Naive thymus-derived CD4-positive, alpha-beta T cell (primary cell): ENCODE data around the gene TMEFF1. TPM values are rescaled to one million over a fixed set of nuclear protein-coding genes. Genes with fewer than 3 reads are reported as not detected.

Experiments
- ATAC-seq: fragments of 150-1000 bp; cut with Tn5 transposase; 2 replicates; pipeline ENCODE4 v1.10.0; 2021; ENCODE audit warnings: mild to moderate bottlenecking, moderate library complexity
- CTCF ChIA-PET: fragments of 350-600 bp; sonication (Branson Sonifier 250); formaldehyde crosslinking; loops from one replicate; lab custom pipeline; 2021; ENCODE audit warnings: antibody characterized with exemption; lab: Charles Lee
- POLR2A ChIA-PET: fragments of 350-600 bp; sonication (Branson Sonifier 250); formaldehyde crosslinking; loops from one replicate; lab custom pipeline; 2021; ENCODE audit warnings: antibody characterized with exemption, inconsistent platforms; lab: Charles Lee
- DNase-seq, 9 donors: peaks; one replicate each; pipeline versions ENCODE4 v3.0.0 to v3.0.0-alpha.2; 2020 to 2022; ENCODE audit warnings: mixed read lengths in 1 of 9
- H3K27ac ChIP-seq: one replicate; pipeline ENCODE4 v1.7.0; 2013; ENCODE audit warnings: mild to moderate bottlenecking, low read depth, low read length, moderate library complexity
- H3K27me3 ChIP-seq, 2 donors: one replicate each; pipeline ENCODE4 v1.7.0; 2013; ENCODE audit warnings: low read length in 2 of 2, mild to moderate bottlenecking in 2 of 2, moderate library complexity in 2 of 2; ENCODE audit not compliant: control insufficient read depth in 2 of 2, insufficient read depth in 2 of 2
- H3K36me3 ChIP-seq, 3 experiments: 1 replicate in 2 of 3; 2 replicates in 1 of 3; pipeline ENCODE4 v1.7.0; 2013; ENCODE audit warnings: low read length in 3 of 3, mild to moderate bottlenecking in 3 of 3, moderate library complexity in 1 of 3; ENCODE audit not compliant: insufficient read depth in 3 of 3, control insufficient read depth in 2 of 3
- H3K4me1 ChIP-seq, 2 donors: one replicate each; pipeline ENCODE4 v1.7.0; 2013; ENCODE audit warnings: low read length in 2 of 2, mild to moderate bottlenecking in 2 of 2, moderate library complexity in 1 of 2; ENCODE audit not compliant: control insufficient read depth in 2 of 2, insufficient read depth in 2 of 2
- H3K4me3 ChIP-seq: 2 replicates; pipeline ENCODE4 v1.7.0; 2013; ENCODE audit warnings: mild to moderate bottlenecking, low read length
- H3K9me3 ChIP-seq, 3 experiments: 1 replicate in 2 of 3; 2 replicates in 1 of 3; pipeline ENCODE4 v1.7.0; 2013; ENCODE audit warnings: low read length in 3 of 3; ENCODE audit not compliant: control insufficient read depth in 2 of 3
- H3K27ac Mint-ChIP-seq, 9 donors: one replicate each; pipeline ENCODE4 v1.8.0; 2020 to 2022; ENCODE audit warnings: mixed read lengths in 9 of 9, mild to moderate bottlenecking in 8 of 9, moderate library complexity in 5 of 9, inconsistent platforms in 2 of 9
- H3K27me3 Mint-ChIP-seq, 5 donors: one replicate each; pipeline ENCODE4 v1.8.0; 2021 to 2022; ENCODE audit warnings: mixed read lengths in 5 of 5, mild to moderate bottlenecking in 1 of 5
- H3K36me3 Mint-ChIP-seq, 5 donors: one replicate each; pipeline ENCODE4 v1.8.0; 2020 to 2022; ENCODE audit warnings: mixed read lengths in 5 of 5, mild to moderate bottlenecking in 3 of 5, inconsistent platforms in 1 of 5
- H3K4me1 Mint-ChIP-seq, 7 donors: one replicate each; pipeline ENCODE4 v1.8.0; 2020 to 2022; ENCODE audit warnings: mixed read lengths in 7 of 7, mild to moderate bottlenecking in 3 of 7, inconsistent platforms in 1 of 7
- H3K4me3 Mint-ChIP-seq, 10 donors: one replicate each; pipeline ENCODE4 v1.8.0; 2020 to 2022; ENCODE audit warnings: mild to moderate bottlenecking in 10 of 10, mixed read lengths in 10 of 10, moderate library complexity in 6 of 10, inconsistent platforms in 2 of 10
- H3K9me3 Mint-ChIP-seq, 11 donors: one replicate each; pipeline ENCODE4 v1.8.0; 2020 to 2022; ENCODE audit warnings: mixed read lengths in 11 of 11, mild to moderate bottlenecking in 4 of 11, inconsistent platforms in 1 of 11, moderate library complexity in 1 of 11
- intact Hi-C, 2 donors: fragments of 100-400 bp; cut with micrococcal nuclease; formaldehyde crosslinking; loops; one replicate each; pipeline ENCODE4 v1.15.1; 2023
- polyA plus RNA-seq, 2 donors: library from polyadenylated mRNA; unstranded; fragments of 300-500 nt; fragmentation: Illumina TruSeq; gene quantifications; one replicate each; pipeline ENCODE4 v1.2.3, GENCODE V29; 2021
- total RNA-seq, 6 experiments: library from RNA in 5 of 6; stranded (reverse) in 5 of 6; gene quantifications; 1 replicate in 5 of 6; 2 replicates in 1 of 6; pipeline ENCODE4 v1.2.3 and lab custom pipeline; 2021 to 2026

The TMEFF1 gene
- total and polyA plus RNA-seq, 7 experiments from 2014 or later, result 0.27 to 0.56 TPM; not detected in 5

GRCh38 chr9:100581661-100582060, 108.7 kb downstream of the TMEFF1 start:
- H3K27ac Mint-ChIP-seq, result no peak overlapping the region
- CTCF ChIA-PET, result no interaction called here
- H3K27me3 ChIP-seq, result no peaks in the 10 kb centered on the region
- no peaks in the 10 kb centered on the region for H3K4me1 Mint-ChIP-seq
- H3K27me3 Mint-ChIP-seq, result peaks cover 0 to 9% (median 0%) of the 10 kb centered on the region in 5 donors
- no peak for ATAC-seq
- H3K36me3 ChIP-seq, result no peaks in the 10 kb centered on the region
- no peaks in the 10 kb centered on the region for H3K4me1 ChIP-seq
- H3K4me3 ChIP-seq, result no peak overlapping the region
- no peak for DNase-seq
- H3K9me3 ChIP-seq, result no peaks in the 10 kb centered on the region
- POLR2A ChIA-PET, result no interaction called here
- intact Hi-C loops, result no loop called here
- H3K36me3 Mint-ChIP-seq, result no peaks in the 10 kb centered on the region
- no peaks in the 10 kb centered on the region for H3K9me3 Mint-ChIP-seq
- H3K27ac ChIP-seq, result no peak overlapping the region
- no peak overlapping the region for H3K4me3 Mint-ChIP-seq

GRCh38 chr9:100583014-100583802, 110.3 kb downstream of the TMEFF1 start:
- CTCF ChIA-PET, result no interaction called here
- no peaks in the 10 kb centered on the region for H3K27me3 ChIP-seq
- H3K4me1 ChIP-seq, result no peaks in the 10 kb centered on the region
- intact Hi-C loops, result no loop called here
- H3K9me3 Mint-ChIP-seq, result no peaks in the 10 kb centered on the region
- ATAC-seq (no peak), DNase-seq (no peak)
- H3K27ac ChIP-seq, result no peak overlapping the region
- no peak overlapping the region for H3K4me3 ChIP-seq
- H3K4me1 Mint-ChIP-seq, result no peaks in the 10 kb centered on the region
- no peak overlapping the region for H3K27ac Mint-ChIP-seq
- peaks cover 0 to 6% (median 0%) of the 10 kb centered on the region in 5 donors for H3K27me3 Mint-ChIP-seq
- no peaks in the 10 kb centered on the region for H3K36me3 Mint-ChIP-seq
- H3K36me3 ChIP-seq, result no peaks in the 10 kb centered on the region
- no peak overlapping the region for H3K4me3 Mint-ChIP-seq
- no peaks in the 10 kb centered on the region for H3K9me3 ChIP-seq
- POLR2A ChIA-PET, result no interaction called here

- Histone ChIP-seq H3K4me3 (no peak overlapping the region), H3K4me1 (no peaks in the 10 kb centered on the region), H3K27ac (no peak overlapping the region), H3K9me3 (no peaks in the 10 kb centered on the region), H3K36me3 (no peaks in the 10 kb centered on the region), H3K27me3 (no peaks in the 10 kb centered on the region)
- intact Hi-C loops, result no loop called here
- Mint-ChIP-seq H3K4me1 (no peaks in the 10 kb centered on the region), H3K36me3 (no peaks in the 10 kb centered on the region), H3K9me3 (no peaks in the 10 kb centered on the region), H3K27ac (no peak overlapping the region), H3K27me3 (peaks cover 0 to 5% (median 0%) of the 10 kb centered on the region in 5 donors), H3K4me3 (no peak overlapping the region)
- ATAC-seq, result no peak
- ChIA-PET CTCF (interaction anchor here (1.4 kb wide), 1 partner anchor 14 kb away, joined by 3 read pairs; no protein-coding TSS in a partner anchor), POLR2A (no interaction called here)
- DNase-seq, result no peak
These were observed 112.0 kb downstream of the TMEFF1 start for GRCh38 chr9:100584951-100585350.

- CTCF ChIA-PET, result no interaction called here
These were observed 113.1 kb downstream of the TMEFF1 start for GRCh38 chr9:100586093-100586492.

GRCh38 chr9:100587375-100587774, 114.4 kb downstream of the TMEFF1 start:
- Mint-ChIP-seq H3K9me3 (no peaks in the 10 kb centered on the region), H3K4me1 (no peaks in the 10 kb centered on the region), H3K27me3 (peaks cover 0 to 2% (median 0%) of the 10 kb centered on the region in 5 donors), H3K27ac (no peak overlapping the region), H3K4me3 (no peak overlapping the region), H3K36me3 (no peaks in the 10 kb centered on the region)
- H3K4me1 ChIP-seq, result no peaks in the 10 kb centered on the region
- no peak overlapping the region for H3K27ac ChIP-seq
- no peaks in the 10 kb centered on the region for H3K27me3 ChIP-seq
- H3K9me3 ChIP-seq, result no peaks in the 10 kb centered on the region
- ATAC-seq (no peak), DNase-seq (no peak)
- CTCF ChIA-PET, result no interaction called here
- POLR2A ChIA-PET, result no interaction called here
- no peaks in the 10 kb centered on the region for H3K36me3 ChIP-seq
- H3K4me3 ChIP-seq, result no peak overlapping the region
- intact Hi-C loops, result no loop called here

More at GRCh38 chr9:100586093-100586492, 113.1 kb downstream of the TMEFF1 start:
- ATAC-seq, result no peak
- Mint-ChIP-seq H3K4me3 (no peak overlapping the region), H3K27ac (no peak overlapping the region), H3K36me3 (no peaks in the 10 kb centered on the region), H3K4me1 (no peaks in the 10 kb centered on the region), H3K27me3 (peaks cover 0 to 3% (median 0%) of the 10 kb centered on the region in 5 donors), H3K9me3 (no peaks in the 10 kb centered on the region)
- H3K36me3 ChIP-seq, result no peaks in the 10 kb centered on the region
- H3K27ac ChIP-seq, result no peak overlapping the region
- intact Hi-C loops, result no loop called here
- H3K9me3 ChIP-seq, result no peaks in the 10 kb centered on the region
- H3K4me1 ChIP-seq, result no peaks in the 10 kb centered on the region
- POLR2A ChIA-PET, result no interaction called here
- no peaks in the 10 kb centered on the region for H3K27me3 ChIP-seq
- no peak overlapping the region for H3K4me3 ChIP-seq
- DNase-seq, result no peak

GRCh38 chr9:100589582-100589981, 116.6 kb downstream of the TMEFF1 start:
- intact Hi-C loops, result no loop called here
- H3K4me1 ChIP-seq, result no peaks in the 10 kb centered on the region
- H3K27ac ChIP-seq, result no peak overlapping the region
- Mint-ChIP-seq H3K9me3 (no peaks in the 10 kb centered on the region), H3K27me3 (no peaks in the 10 kb centered on the region), H3K4me1 (no peaks in the 10 kb centered on the region), H3K27ac (no peak overlapping the region), H3K36me3 (no peaks in the 10 kb centered on the region), H3K4me3 (no peak overlapping the region)
- H3K9me3 ChIP-seq, result no peaks in the 10 kb centered on the region
- ChIA-PET POLR2A (no interaction called here), CTCF (interaction anchor here (0.7 kb wide), 1 partner anchor 538 kb away, joined by 3 read pairs; no protein-coding TSS in a partner anchor)
- no peak for ATAC-seq
- no peak for DNase-seq
- H3K4me3 ChIP-seq, result no peak overlapping the region
- no peaks in the 10 kb centered on the region for H3K27me3 ChIP-seq
- H3K36me3 ChIP-seq, result no peaks in the 10 kb centered on the region

GRCh38 chr9:100590481-100590880, 117.5 kb downstream of the TMEFF1 start:
- POLR2A ChIA-PET, result no interaction called here
- H3K4me3 ChIP-seq, result no peak overlapping the region
- Mint-ChIP-seq H3K27me3 (no peaks in the 10 kb centered on the region), H3K4me3 (no peak overlapping the region), H3K9me3 (no peaks in the 10 kb centered on the region), H3K4me1 (peaks cover 0 to 3% (median 0%) of the 10 kb centered on the region in 7 donors), H3K27ac (no peak overlapping the region), H3K36me3 (no peaks in the 10 kb centered on the region)
- no peaks in the 10 kb centered on the region for H3K9me3 ChIP-seq
- intact Hi-C loops, result loop anchor here (10.0 kb wide), 2 partner anchors 266 to 456 kb away; no protein-coding TSS in a partner anchor
- H3K4me1 ChIP-seq, result no peaks in the 10 kb centered on the region
- H3K27ac ChIP-seq, result no peak overlapping the region
- CTCF ChIA-PET, result interaction anchor here (1.4 kb wide), 1 partner anchor 11 kb away, joined by 3 read pairs; no protein-coding TSS in a partner anchor
- no peak for DNase-seq
- no peaks in the 10 kb centered on the region for H3K27me3 ChIP-seq
- no peaks in the 10 kb centered on the region for H3K36me3 ChIP-seq
- ATAC-seq, result no peak
